Activated naive CD4-positive, alpha-beta T cell treated with anti-CD3 and anti-CD28 coated beads, Interleukin-2, amount 10 ng/mL, durations not matched to agents 7 days and 5 days (primary cell): Measurements from ENCODE around the gene PRCP.

Experiments
- CTCF ChIA-PET: fragments of 350-600 bp; sonication (Branson Sonifier 250); formaldehyde crosslinking; loops from one replicate; lab custom pipeline; 2021; ENCODE audit warnings: antibody characterized with exemption; lab: Charles Lee
- DNase-seq: peaks from one replicate; pipeline ENCODE4 v3.0.0-alpha.2; 2020
- H3K27ac Mint-ChIP-seq: one replicate; pipeline ENCODE4 v1.8.0; 2021; ENCODE audit warnings: mild to moderate bottlenecking, moderate library complexity, mixed read lengths
- H3K27me3 Mint-ChIP-seq: one replicate; pipeline ENCODE4 v1.8.0; 2021; ENCODE audit warnings: mild to moderate bottlenecking, mixed read lengths
- H3K36me3 Mint-ChIP-seq: one replicate; pipeline ENCODE4 v1.8.0; 2021; ENCODE audit warnings: mixed read lengths
- H3K4me1 Mint-ChIP-seq: one replicate; pipeline ENCODE4 v1.8.0; 2021; ENCODE audit warnings: mixed read lengths
- H3K4me3 Mint-ChIP-seq: one replicate; pipeline ENCODE4 v1.8.0; 2021; ENCODE audit warnings: mild to moderate bottlenecking, moderate library complexity, mixed read lengths
- H3K9me3 Mint-ChIP-seq: one replicate; pipeline ENCODE4 v1.8.0; 2021; ENCODE audit warnings: mixed read lengths

PRCP gene

GRCh38 chr11:82874646-82875523 is 25.3 kb downstream of the PRCP start:
- Mint-ChIP-seq H3K27ac (no peak overlapping the region), H3K27me3 (no peaks in the 10 kb centered on the region), H3K4me1 (peaks cover 46% of the 10 kb centered on the region), H3K4me3 (no peak overlapping the region), H3K36me3 (peaks cover 22% of the 10 kb centered on the region), H3K9me3 (peaks cover 27% of the 10 kb centered on the region)
- no peak for DNase-seq
- CTCF ChIA-PET = no interaction called here

DNA sequence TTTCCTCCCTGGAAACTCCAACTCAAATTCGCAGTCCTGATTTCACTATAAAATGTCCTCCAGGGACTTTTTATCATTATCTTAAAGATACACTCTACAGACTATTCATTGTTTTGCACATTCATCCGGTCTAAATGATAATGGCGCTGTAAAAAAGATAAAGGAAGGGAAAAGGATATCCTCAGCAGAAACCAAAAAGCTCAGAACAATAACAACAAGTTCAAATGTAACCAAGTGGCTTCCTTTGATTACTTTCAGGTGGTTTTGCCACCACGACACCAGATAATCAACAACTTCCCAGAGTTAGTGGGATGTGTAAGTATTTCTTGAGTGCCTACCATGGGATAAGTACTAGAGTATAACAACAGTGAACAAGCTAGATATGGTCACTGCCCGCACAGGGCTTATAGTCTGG is 26.3 kb downstream of the PRCP start:
- H3K27ac Mint-ChIP-seq = peak overlapping the region; percentile 78
- peak; percentile 22 for DNase-seq
- H3K4me3 Mint-ChIP-seq = peak overlapping the region; percentile 7
- peaks cover 4% of the 10 kb centered on the region for H3K27me3 Mint-ChIP-seq
- H3K36me3 Mint-ChIP-seq = peaks cover 17% of the 10 kb centered on the region
- H3K9me3 Mint-ChIP-seq = peaks cover 27% of the 10 kb centered on the region
- peaks cover 46% of the 10 kb centered on the region for H3K4me1 Mint-ChIP-seq
- CTCF ChIA-PET = no interaction called here

- Mint-ChIP-seq H3K4me1 (peaks cover 48% of the 10 kb centered on the region), H3K27ac (peak overlapping the region; percentile 19), H3K9me3 (peaks cover 19% of the 10 kb centered on the region), H3K4me3 (no peak overlapping the region), H3K27me3 (peaks cover 6% of the 10 kb centered on the region), H3K36me3 (peaks cover 11% of the 10 kb centered on the region)
- no peak for DNase-seq
- CTCF ChIA-PET = interaction anchor here (0.7 kb wide), 1 partner anchor 190 kb away, joined by 3 read pairs; no protein-coding TSS in a partner anchor
Measured at GRCh38 chr11:82872377-82873150, 27.7 kb downstream of the PRCP start.

DNA sequence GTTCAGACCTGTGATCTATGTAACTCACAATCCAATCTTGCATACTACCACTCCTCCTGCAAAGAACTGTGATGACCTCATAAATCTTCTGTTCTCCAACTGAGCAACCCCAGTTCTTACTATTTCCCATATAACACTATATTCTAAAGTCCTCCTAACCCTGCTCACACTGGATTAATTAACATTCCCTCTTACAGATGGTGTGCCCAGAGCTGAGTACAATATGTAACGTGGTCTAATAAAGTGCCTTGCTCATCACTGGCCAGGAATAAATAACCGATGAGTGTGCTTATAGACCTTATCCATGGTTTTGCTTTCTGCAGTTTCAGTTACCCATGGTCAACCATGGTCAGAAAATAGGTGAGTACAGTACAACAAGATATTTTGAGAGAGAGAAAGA is 28.6 kb downstream of the PRCP start:
- peaks cover 51% of the 10 kb centered on the region for H3K4me1 Mint-ChIP-seq
- H3K36me3 Mint-ChIP-seq = peaks cover 8% of the 10 kb centered on the region
- no peak for DNase-seq
- peaks cover 9% of the 10 kb centered on the region for H3K27me3 Mint-ChIP-seq
- CTCF ChIA-PET = no interaction called here
- no peak overlapping the region for H3K4me3 Mint-ChIP-seq
- no peak overlapping the region for H3K27ac Mint-ChIP-seq
- peaks cover 12% of the 10 kb centered on the region for H3K9me3 Mint-ChIP-seq

DNA sequence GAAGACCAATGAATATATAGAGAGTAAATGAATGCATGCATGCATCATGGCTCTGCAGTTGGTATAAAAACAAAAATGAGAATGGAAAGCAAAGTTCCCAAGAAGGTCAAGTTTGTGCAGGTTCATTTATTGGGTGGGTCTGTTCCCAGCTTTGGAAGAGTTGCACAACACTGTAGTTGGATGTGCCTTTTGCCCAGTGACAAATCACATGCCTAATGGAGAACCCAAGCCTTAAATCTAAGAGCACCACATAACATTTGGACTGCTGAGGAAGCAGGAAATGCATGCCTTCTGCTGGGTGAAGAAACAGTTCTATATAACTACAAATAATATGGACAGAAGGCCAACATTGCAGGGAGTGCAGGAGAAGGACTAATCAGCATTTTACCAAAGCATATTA is 30.6 kb downstream of the PRCP start:
- no peak for DNase-seq
- Mint-ChIP-seq H3K9me3 (peaks cover 4% of the 10 kb centered on the region), H3K27me3 (peaks cover 9% of the 10 kb centered on the region), H3K4me3 (no peak overlapping the region), H3K4me1 (peaks cover 32% of the 10 kb centered on the region), H3K36me3 (peaks cover 6% of the 10 kb centered on the region), H3K27ac (no peak overlapping the region)
- CTCF ChIA-PET = interaction anchor here (0.6 to 4.8 kb wide), 3 partner anchors 27 to 380 kb away, joined by 4 to 42 read pairs (median 4); no protein-coding TSS in a partner anchor

- CTCF ChIA-PET = interaction anchor here (0.6 to 4.8 kb wide), 53 partner anchors 8 to 953 kb away, joined by 3 to 42 read pairs (median 4); partner anchors contain the start of genes DDIAS and PRCP
- no peaks in the 10 kb centered on the region for H3K36me3 Mint-ChIP-seq
- H3K4me3 Mint-ChIP-seq = no peak overlapping the region
- no peaks in the 10 kb centered on the region for H3K9me3 Mint-ChIP-seq
- peaks cover 9% of the 10 kb centered on the region for H3K27me3 Mint-ChIP-seq
- peaks cover 13% of the 10 kb centered on the region for H3K4me1 Mint-ChIP-seq
- DNase-seq = peak; percentile 83
- H3K27ac Mint-ChIP-seq = no peak overlapping the region
Measured at GRCh38 chr11:82867495-82868082, 32.6 kb downstream of the PRCP start.

GRCh38 chr11:82865841-82866240 is 34.4 kb downstream of the PRCP start:
- Mint-ChIP-seq H3K4me1 (peaks cover 6% of the 10 kb centered on the region), H3K27me3 (peaks cover 9% of the 10 kb centered on the region), H3K9me3 (no peaks in the 10 kb centered on the region), H3K36me3 (no peaks in the 10 kb centered on the region), H3K27ac (no peak overlapping the region), H3K4me3 (no peak overlapping the region)
- DNase-seq = no peak
- CTCF ChIA-PET = interaction anchor here (0.6 to 2.8 kb wide), 6 partner anchors 148 to 955 kb away, joined by 3 to 12 read pairs (median 8); no protein-coding TSS in a partner anchor

GRCh38 chr11:82864268-82864667 is 36.0 kb downstream of the PRCP start:
- H3K9me3 Mint-ChIP-seq = no peaks in the 10 kb centered on the region
- H3K27me3 Mint-ChIP-seq = peaks cover 8% of the 10 kb centered on the region
- H3K4me3 Mint-ChIP-seq = no peak overlapping the region
- DNase-seq = peak; percentile 57
- peaks cover 6% of the 10 kb centered on the region for H3K4me1 Mint-ChIP-seq
- CTCF ChIA-PET = interaction anchor here (2.8 kb wide), 1 partner anchor 146 kb away, joined by 11 read pairs; no protein-coding TSS in a partner anchor
- no peak overlapping the region for H3K27ac Mint-ChIP-seq
- no peaks in the 10 kb centered on the region for H3K36me3 Mint-ChIP-seq

- no peaks in the 10 kb centered on the region for H3K9me3 Mint-ChIP-seq
- H3K36me3 Mint-ChIP-seq = no peaks in the 10 kb centered on the region
- H3K27me3 Mint-ChIP-seq = peaks cover 6% of the 10 kb centered on the region
- H3K27ac Mint-ChIP-seq = no peak overlapping the region
- peaks cover 6% of the 10 kb centered on the region for H3K4me1 Mint-ChIP-seq
- DNase-seq = no peak
- CTCF ChIA-PET = interaction anchor here (0.8 to 1.5 kb wide), 7 partner anchors 36 to 149 kb away, joined by 3 to 6 read pairs (median 3); partner anchors contain the start of gene FAM181B
- H3K4me3 Mint-ChIP-seq = no peak overlapping the region
Measured at GRCh38 chr11:82863209-82863608, 37.0 kb downstream of the PRCP start.

GRCh38 chr11:82862379-82862778 is 37.9 kb downstream of the PRCP start:
- H3K9me3 Mint-ChIP-seq = no peaks in the 10 kb centered on the region
- H3K36me3 Mint-ChIP-seq = no peaks in the 10 kb centered on the region
- peaks cover 2% of the 10 kb centered on the region for H3K4me1 Mint-ChIP-seq
- peaks cover 2% of the 10 kb centered on the region for H3K27me3 Mint-ChIP-seq
- DNase-seq = no peak
- CTCF ChIA-PET = interaction anchor here (1.0 to 1.5 kb wide), 5 partner anchors 87 to 148 kb away, joined by 3 to 5 read pairs (median 3); partner anchors contain the start of gene FAM181B
- H3K4me3 Mint-ChIP-seq = no peak overlapping the region
- H3K27ac Mint-ChIP-seq = no peak overlapping the region

DNA sequence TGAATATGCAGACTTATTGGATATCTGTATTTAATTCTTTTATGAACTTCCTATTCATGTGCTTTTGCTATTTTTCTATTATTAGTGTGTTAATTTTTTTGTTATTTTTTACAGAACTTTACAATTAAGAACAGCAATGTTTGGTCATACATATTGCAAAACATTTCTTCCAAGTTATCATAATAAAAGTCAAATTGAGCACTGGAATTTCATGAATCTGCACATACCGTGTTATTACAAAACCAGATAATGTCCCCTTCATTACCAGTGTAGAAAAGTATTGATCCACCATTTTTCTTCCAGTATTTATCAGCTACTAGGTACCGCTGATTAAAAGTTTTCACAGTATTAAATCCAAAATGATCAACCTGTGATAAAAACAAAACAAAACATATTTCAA is 40.5 kb downstream of the PRCP start:
- Mint-ChIP-seq H3K27me3 (no peaks in the 10 kb centered on the region), H3K4me1 (no peaks in the 10 kb centered on the region), H3K4me3 (no peak overlapping the region), H3K9me3 (no peaks in the 10 kb centered on the region), H3K27ac (no peak overlapping the region), H3K36me3 (peaks cover 2% of the 10 kb centered on the region)
- CTCF ChIA-PET = interaction anchor here (1.0 to 1.6 kb wide), 4 partner anchors 8 to 158 kb away, joined by 3 to 9 read pairs (median 5); no protein-coding TSS in a partner anchor
- no peak for DNase-seq

DNA sequence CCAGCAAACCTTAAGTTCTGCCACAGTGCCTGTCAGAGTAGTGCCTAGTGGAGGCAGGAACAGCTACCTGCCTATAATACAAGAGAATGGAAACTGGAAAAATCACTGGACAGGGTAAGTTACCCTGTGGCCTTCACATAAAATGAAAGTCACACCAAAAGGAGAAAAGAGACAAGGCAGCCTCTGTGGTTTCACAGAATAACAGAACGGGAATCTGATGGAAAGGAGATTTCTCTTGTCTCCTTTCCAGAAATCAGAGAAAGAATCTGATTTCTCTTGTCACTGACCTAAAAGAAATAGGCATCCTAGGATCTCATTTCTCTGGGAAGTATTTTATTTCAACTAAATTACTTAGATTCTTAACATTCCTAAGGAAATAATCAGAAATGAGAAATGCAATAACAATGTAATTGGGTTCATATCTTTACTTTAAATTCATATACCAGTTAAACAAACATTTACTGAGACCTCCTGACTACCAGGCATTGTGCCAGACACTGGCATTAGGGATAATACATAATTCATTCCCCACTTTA is 41.6 kb downstream of the PRCP start:
- no peaks in the 10 kb centered on the region for H3K9me3 Mint-ChIP-seq
- H3K4me3 Mint-ChIP-seq = no peak overlapping the region
- DNase-seq = no peak
- no peak overlapping the region for H3K27ac Mint-ChIP-seq
- H3K27me3 Mint-ChIP-seq = no peaks in the 10 kb centered on the region
- peaks cover 2% of the 10 kb centered on the region for H3K36me3 Mint-ChIP-seq
- CTCF ChIA-PET = interaction anchor here (1.6 kb wide), 1 partner anchor 9 kb away, joined by 9 read pairs; no protein-coding TSS in a partner anchor
- peaks cover 7% of the 10 kb centered on the region for H3K4me1 Mint-ChIP-seq

GRCh38 chr11:82858133-82858532 is 42.1 kb downstream of the PRCP start:
- H3K9me3 Mint-ChIP-seq = no peaks in the 10 kb centered on the region
- no peaks in the 10 kb centered on the region for H3K27me3 Mint-ChIP-seq
- H3K36me3 Mint-ChIP-seq = peaks cover 2% of the 10 kb centered on the region
- no peak overlapping the region for H3K4me3 Mint-ChIP-seq
- H3K27ac Mint-ChIP-seq = no peak overlapping the region
- CTCF ChIA-PET = no interaction called here
- no peak for DNase-seq
- peaks cover 7% of the 10 kb centered on the region for H3K4me1 Mint-ChIP-seq
